WTC11 (cell line): Measurements from ENCODE around the gene PLIN3. TPM values are rescaled to one million over a fixed set of nuclear protein-coding genes. Genes with fewer than 3 reads are reported as not detected.

Source experiments
- ATAC-seq: fragments of 200-7000 bp; cut with Tn5 transposase; 2 replicates; pipeline ENCODE4 v1.10.0; 2021; ENCODE audit warnings: mild to moderate bottlenecking, moderate library complexity
- Bru-seq: library from RNA; stranded (reverse); fragments of 400-500 nt; gene quantifications from one replicate; lab custom pipeline; 2021; lab: Mats Ljungman, UMichigan
- CTCF ChIA-PET: fragments of 300-600 bp; sonication (Branson Sonifier 250); formaldehyde crosslinking; loops from one replicate; lab custom pipeline; 2021; ENCODE audit warnings: antibody characterized with exemption; lab: Charles Lee
- POLR2A ChIA-PET: fragments of 350-600 bp; sonication (Branson Sonifier 250); formaldehyde crosslinking; loops from one replicate; lab custom pipeline; 2021; ENCODE audit warnings: antibody characterized with exemption; lab: Charles Lee
- DNase-seq: peaks from one replicate; pipeline ENCODE4 v3.0.0; 2021; ENCODE audit warnings: low spot score
- H3K27ac Mint-ChIP-seq: 2 replicates; pipeline ENCODE4 v1.8.0; 2021; ENCODE audit warnings: mixed read lengths
- H3K27me3 Mint-ChIP-seq: 2 replicates; pipeline ENCODE4 v1.8.0; 2021; ENCODE audit warnings: low read depth, mild to moderate bottlenecking, moderate library complexity, mixed read lengths
- H3K36me3 Mint-ChIP-seq: 2 replicates; pipeline ENCODE4 v1.8.0; 2021; ENCODE audit warnings: mixed read lengths
- H3K4me1 Mint-ChIP-seq: 2 replicates; pipeline ENCODE4 v1.8.0; 2022; ENCODE audit warnings: mixed read lengths
- H3K4me3 Mint-ChIP-seq: 2 replicates; pipeline ENCODE4 v1.8.0; 2021; ENCODE audit warnings: mild to moderate bottlenecking, moderate library complexity, mixed read lengths
- H3K9me3 Mint-ChIP-seq: 2 replicates; pipeline ENCODE4 v1.8.0; 2021; ENCODE audit warnings: mixed read lengths
- ATF1 ChIP-seq: sonication (generic); formaldehyde crosslinking; IDR thresholded peaks from 2 replicates; pipeline ENCODE4 v1.8.1; 2023; ENCODE audit warnings: mild to moderate bottlenecking, moderate library complexity, missing genetic modification reagents
- FOXJ3 ChIP-seq: sonication (generic); formaldehyde crosslinking; IDR thresholded peaks from 2 replicates; pipeline ENCODE4 v1.9.0; 2021; ENCODE audit warnings: missing genetic modification reagents, mild to moderate bottlenecking, borderline replicate concordance
- GTF2I ChIP-seq: fragments of 250-450 bp; sonication (Bioruptor Pico); conservative IDR thresholded peaks from 2 replicates; pipeline ENCODE4 v1.4.0; 2021; ENCODE audit warnings: mild to moderate bottlenecking
- KAT7 ChIP-seq: sonication (generic); formaldehyde crosslinking; IDR thresholded peaks from 2 replicates; pipeline ENCODE4 v1.8.1; 2023; ENCODE audit warnings: missing genetic modification reagents, mild to moderate bottlenecking, borderline replicate concordance
- NFE2L1 ChIP-seq: sonication (generic); formaldehyde crosslinking; IDR thresholded peaks from 2 replicates; pipeline ENCODE4 v1.8.1; 2023; ENCODE audit warnings: missing genetic modification reagents
- NFYB ChIP-seq: sonication (generic); formaldehyde crosslinking; conservative IDR thresholded peaks from 2 replicates; pipeline ENCODE4 v1.8.0; 2022; ENCODE audit warnings: low read depth, missing genetic modification reagents
- SMAD4 ChIP-seq: sonication (generic); formaldehyde crosslinking; IDR thresholded peaks from 2 replicates; pipeline ENCODE4 v1.8.0; 2022; ENCODE audit warnings: mild to moderate bottlenecking, missing genetic modification reagents
- SP1 ChIP-seq: sonication (generic); formaldehyde crosslinking; conservative IDR thresholded peaks from 2 replicates; pipeline ENCODE4 v1.8.1; 2022; ENCODE audit warnings: missing genetic modification reagents
- TEAD4 ChIP-seq: sonication (generic); formaldehyde crosslinking; IDR thresholded peaks from 2 replicates; pipeline ENCODE4 v1.8.0; 2022; ENCODE audit warnings: mild to moderate bottlenecking, missing genetic modification reagents
- ZNF121 ChIP-seq: sonication (generic); formaldehyde crosslinking; IDR thresholded peaks from 2 replicates; pipeline ENCODE4 v1.8.0; 2023; ENCODE audit warnings: missing genetic modification reagents
- ZNF396 ChIP-seq: fragments of 250-450 bp; sonication (Bioruptor Pico); IDR thresholded peaks from 2 replicates; pipeline ENCODE4 v1.8.0; 2021; ENCODE audit warnings: mild to moderate bottlenecking, moderate library complexity, borderline replicate concordance
- ZNF671 ChIP-seq: fragments of 250-450 bp; sonication (Bioruptor Pico); IDR thresholded peaks from 2 replicates; pipeline ENCODE4 v1.8.0; 2021; ENCODE audit warnings: mild to moderate bottlenecking
- long read RNA-seq, 3 experiments: library from RNA in 1 of 3; library from capped mRNA in 1 of 3; library from polyadenylated mRNA in 1 of 3; unstranded in 2 of 3; stranded (forward) in 1 of 3; transcript quantifications; one replicate each; pipeline ENCODE4 v2.0.0, GENCODE V29; 2021
- total RNA-seq: library from RNA; stranded (reverse); gene quantifications from 3 replicates; pipeline ENCODE4 v1.2.3, GENCODE V29; 2021
- TF ChIP-seq, protein P1 (sequence below): sonication (generic); formaldehyde crosslinking; IDR thresholded peaks from 2 replicates; pipeline ENCODE4 v1.8.1; 2022; ENCODE audit warnings: mild to moderate bottlenecking, moderate library complexity, missing genetic modification reagents
- TF ChIP-seq, protein P2 (sequence below): sonication (generic); formaldehyde crosslinking; IDR thresholded peaks from 2 replicates; pipeline ENCODE4 v1.8.1; 2023; ENCODE audit warnings: mild to moderate bottlenecking, moderate library complexity, missing genetic modification reagents
- TF ChIP-seq, protein P3 (sequence below): fragments of 250-450 bp; sonication (Bioruptor Pico); IDR thresholded peaks from 2 replicates; pipeline ENCODE4 v1.8.0; 2021; ENCODE audit warnings: mild to moderate bottlenecking

Gene PLIN3, protein sequence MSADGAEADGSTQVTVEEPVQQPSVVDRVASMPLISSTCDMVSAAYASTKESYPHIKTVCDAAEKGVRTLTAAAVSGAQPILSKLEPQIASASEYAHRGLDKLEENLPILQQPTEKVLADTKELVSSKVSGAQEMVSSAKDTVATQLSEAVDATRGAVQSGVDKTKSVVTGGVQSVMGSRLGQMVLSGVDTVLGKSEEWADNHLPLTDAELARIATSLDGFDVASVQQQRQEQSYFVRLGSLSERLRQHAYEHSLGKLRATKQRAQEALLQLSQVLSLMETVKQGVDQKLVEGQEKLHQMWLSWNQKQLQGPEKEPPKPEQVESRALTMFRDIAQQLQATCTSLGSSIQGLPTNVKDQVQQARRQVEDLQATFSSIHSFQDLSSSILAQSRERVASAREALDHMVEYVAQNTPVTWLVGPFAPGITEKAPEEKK
- total RNA-seq = 61.3 to 72.1 TPM (median 71.2 TPM) in 3 replicates
- percentile 55 among the genes with signal in this experiment for Bru-seq, nascent RNA
- long read RNA-seq, experiment 1, transcript PLIN3-201 (8 exons, 2,333 nt) = major isoform, 326 of 381 reads
- long read RNA-seq, experiment 1, transcript PLIN3-202 (8 exons, 1,535 nt) = minor isoform, 11 of 381 reads
- long read RNA-seq, experiment 1, partial matches to known transcripts = 27 of 381 reads
- long read RNA-seq, experiment 1, other reads (novel, unspliced or antisense) = 17 of 381 reads
- long read RNA-seq, experiment 2, transcript PLIN3-201 (8 exons, 2,333 nt) = major isoform, 35 of 88 reads
- long read RNA-seq, experiment 2, partial matches to known transcripts = 31 of 88 reads
- long read RNA-seq, experiment 2, other reads (novel, unspliced or antisense) = 18 of 88 reads
- long read RNA-seq, experiment 3, transcript PLIN3-201 (8 exons, 2,333 nt) = major isoform, 73 of 86 reads
- long read RNA-seq, experiment 3, partial matches to known transcripts = 6 of 86 reads
- long read RNA-seq, experiment 3, other reads (novel, unspliced or antisense) = 4 of 86 reads

DNA sequence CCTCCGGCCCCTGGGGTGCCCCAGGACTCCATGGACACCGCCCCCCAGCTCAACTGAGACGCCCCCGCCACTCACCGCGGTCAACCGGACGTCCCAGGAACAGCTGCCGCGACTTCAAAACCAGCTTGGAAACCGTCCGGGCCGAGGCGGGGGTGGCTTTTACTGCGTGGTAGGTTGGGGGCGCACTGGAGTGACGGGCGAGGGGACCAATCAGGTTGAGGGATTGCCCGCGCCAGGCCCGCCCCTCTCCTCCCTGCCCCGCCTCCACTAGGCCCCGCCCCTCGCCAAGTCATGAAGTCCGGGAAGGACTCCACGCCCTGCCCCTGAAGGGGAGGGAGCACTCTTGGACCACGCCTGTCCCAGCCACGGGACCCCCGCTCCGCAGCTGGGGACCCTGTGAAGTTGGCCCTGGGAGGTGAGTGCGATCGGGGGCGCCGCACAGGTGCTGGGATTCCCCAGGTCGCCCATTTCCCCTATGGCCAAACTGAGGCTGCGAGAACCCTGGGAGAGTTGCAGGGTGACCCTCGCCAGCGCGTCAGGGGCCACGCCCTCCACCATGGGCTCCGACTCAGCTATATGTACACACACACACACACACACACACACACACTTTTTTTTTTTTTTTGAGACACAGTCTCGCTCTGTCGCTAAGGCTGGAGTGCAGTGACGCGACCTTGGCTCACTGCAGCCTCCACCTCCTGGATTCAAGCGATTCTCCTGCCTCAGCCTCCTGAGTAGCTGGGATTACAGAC, at the start of gene PLIN3:
PLIN3 (minus strand) TSS at position 134 of the 752 bp plus-strand sequence. CDS start 6,273 bp downstream, outside the sequence.
- TF ChIP-seq, protein P1, sequence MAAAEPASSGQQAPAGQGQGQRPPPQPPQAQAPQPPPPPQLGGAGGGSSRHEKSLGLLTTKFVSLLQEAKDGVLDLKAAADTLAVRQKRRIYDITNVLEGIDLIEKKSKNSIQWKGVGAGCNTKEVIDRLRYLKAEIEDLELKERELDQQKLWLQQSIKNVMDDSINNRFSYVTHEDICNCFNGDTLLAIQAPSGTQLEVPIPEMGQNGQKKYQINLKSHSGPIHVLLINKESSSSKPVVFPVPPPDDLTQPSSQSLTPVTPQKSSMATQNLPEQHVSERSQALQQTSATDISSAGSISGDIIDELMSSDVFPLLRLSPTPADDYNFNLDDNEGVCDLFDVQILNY (CRISPR knock-in tag) = no peak
- TF ChIP-seq, protein P2, sequence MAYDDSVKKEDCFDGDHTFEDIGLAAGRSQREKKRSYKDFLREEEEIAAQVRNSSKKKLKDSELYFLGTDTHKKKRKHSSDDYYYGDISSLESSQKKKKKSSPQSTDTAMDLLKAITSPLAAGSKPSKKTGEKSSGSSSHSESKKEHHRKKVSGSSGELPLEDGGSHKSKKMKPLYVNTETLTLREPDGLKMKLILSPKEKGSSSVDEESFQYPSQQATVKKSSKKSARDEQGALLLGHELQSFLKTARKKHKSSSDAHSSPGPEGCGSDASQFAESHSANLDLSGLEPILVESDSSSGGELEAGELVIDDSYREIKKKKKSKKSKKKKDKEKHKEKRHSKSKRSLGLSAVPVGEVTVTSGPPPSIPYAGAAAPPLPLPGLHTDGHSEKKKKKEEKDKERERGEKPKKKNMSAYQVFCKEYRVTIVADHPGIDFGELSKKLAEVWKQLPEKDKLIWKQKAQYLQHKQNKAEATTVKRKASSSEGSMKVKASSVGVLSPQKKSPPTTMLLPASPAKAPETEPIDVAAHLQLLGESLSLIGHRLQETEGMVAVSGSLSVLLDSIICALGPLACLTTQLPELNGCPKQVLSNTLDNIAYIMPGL = no peak
- TF ChIP-seq SP1 (CRISPR knock-in tag) (peak; percentile 91), NFE2L1 (CRISPR knock-in tag) (0 out of 2 replicates have a peak, but pooled peaks have one; percentile 31), ZNF121 (CRISPR knock-in tag) (0 out of 2 replicates have a peak, but pooled peaks have one; percentile 27), TEAD4 (no peak), ZNF671 (no peak), GTF2I (CRISPR knock-in tag) (peak; percentile 97), ATF1 (CRISPR knock-in tag) (no peak), NFYB (CRISPR knock-in tag) (peak; percentile 81), KAT7 (CRISPR knock-in tag) (no peak)
- ATAC-seq = peak; percentile 95
- peak within 1 kb of the TSS; percentile 66 for H3K27ac Mint-ChIP-seq
- ChIA-PET POLR2A (interaction anchor here (0.6 to 1.3 kb wide), 3 partner anchors 11 to 1146 kb away, joined by 3 to 4 read pairs (median 3); no protein-coding TSS in a partner anchor), CTCF (interaction anchor here (0.7 to 4.0 kb wide), 16 partner anchors 9 to 219 kb away, joined by 3 to 33 read pairs (median 4); partner anchors contain the start of genes ARRDC5, FEM1A and KDM4B)
- peaks cover 8% of the 10 kb centered on the region for H3K4me1 Mint-ChIP-seq
- peak; percentile 96 for DNase-seq
- no peaks in the 10 kb centered on the region; the same call in 1 of the 2 replicates for H3K27me3 Mint-ChIP-seq
- no peaks in the 10 kb centered on the region for H3K9me3 Mint-ChIP-seq
- peak within 1 kb of the TSS; percentile 80 for H3K4me3 Mint-ChIP-seq
- 0 out of 2 replicates have a peak, but pooled peaks cover 2% of the 10 kb centered on the region for H3K36me3 Mint-ChIP-seq

DNA sequence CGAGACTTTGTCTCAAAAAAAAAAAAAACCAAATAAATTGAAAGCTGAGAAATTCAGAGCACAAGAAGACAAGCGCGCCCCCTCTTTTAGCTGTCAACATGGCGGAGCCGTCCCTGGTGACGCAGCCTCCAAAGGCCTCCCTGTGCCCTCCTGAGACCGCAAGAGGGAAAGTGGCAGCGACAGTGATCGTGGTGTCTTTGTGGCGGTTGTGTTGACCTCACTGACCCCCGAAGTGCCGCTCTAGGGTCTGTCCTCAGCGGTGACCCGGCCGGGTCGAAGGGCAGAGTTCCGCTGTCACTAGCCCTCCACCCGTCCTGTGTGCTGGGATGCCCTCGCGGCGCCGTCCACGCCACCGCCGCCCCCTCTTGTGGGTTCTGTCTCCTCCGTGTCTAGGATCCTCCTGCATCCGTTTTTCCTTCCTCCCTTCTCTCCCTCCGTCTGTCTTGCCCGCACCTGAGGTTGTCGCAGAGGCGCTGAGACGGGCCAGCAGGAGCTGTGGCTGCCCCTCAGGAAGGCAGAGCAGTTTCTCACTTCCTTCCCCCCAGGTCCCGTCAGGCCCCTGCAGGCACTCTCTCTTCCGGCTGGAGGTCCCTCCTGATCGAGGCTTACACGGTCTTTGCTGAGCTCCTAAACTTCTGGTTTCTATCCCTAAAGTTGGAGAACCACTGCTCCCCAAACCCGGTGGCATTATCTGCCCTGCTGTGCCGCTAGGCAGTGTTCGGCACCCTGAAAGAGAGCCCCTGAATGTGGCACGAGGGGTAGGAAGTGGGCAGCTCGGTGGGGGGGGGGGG, 49.0 kb upstream of the PLIN3 start:
- H3K27me3 Mint-ChIP-seq = no peaks in the 10 kb centered on the region
- no peaks in the 10 kb centered on the region for H3K9me3 Mint-ChIP-seq

More for the DNA sequence above, 49.0 kb upstream of the PLIN3 start:
- TF ChIP-seq SMAD4 (CRISPR knock-in tag) (no peak), NFYB (CRISPR knock-in tag) (no peak), ZNF396 (CRISPR knock-in tag) (no peak), FOXJ3 (CRISPR knock-in tag) (no peak)
- TF ChIP-seq, protein P3, sequence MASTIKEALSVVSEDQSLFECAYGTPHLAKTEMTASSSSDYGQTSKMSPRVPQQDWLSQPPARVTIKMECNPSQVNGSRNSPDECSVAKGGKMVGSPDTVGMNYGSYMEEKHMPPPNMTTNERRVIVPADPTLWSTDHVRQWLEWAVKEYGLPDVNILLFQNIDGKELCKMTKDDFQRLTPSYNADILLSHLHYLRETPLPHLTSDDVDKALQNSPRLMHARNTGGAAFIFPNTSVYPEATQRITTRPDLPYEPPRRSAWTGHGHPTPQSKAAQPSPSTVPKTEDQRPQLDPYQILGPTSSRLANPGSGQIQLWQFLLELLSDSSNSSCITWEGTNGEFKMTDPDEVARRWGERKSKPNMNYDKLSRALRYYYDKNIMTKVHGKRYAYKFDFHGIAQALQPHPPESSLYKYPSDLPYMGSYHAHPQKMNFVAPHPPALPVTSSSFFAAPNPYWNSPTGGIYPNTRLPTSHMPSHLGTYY = no peak
- CTCF ChIA-PET = interaction anchor here (0.7 to 1.6 kb wide), 7 partner anchors 11 to 1390 kb away, joined by 3 to 5 read pairs (median 3); no protein-coding TSS in a partner anchor
- DNase-seq (no peak), ATAC-seq (no peak)
- H3K27ac Mint-ChIP-seq = peak overlapping the region; percentile 16; the same call in 1 of the 2 replicates
- peaks cover 8% of the 10 kb centered on the region for H3K4me1 Mint-ChIP-seq
- POLR2A ChIA-PET = interaction anchor here (0.6 kb wide), 1 partner anchor 10 kb away, joined by 4 read pairs; no protein-coding TSS in a partner anchor
- H3K36me3 Mint-ChIP-seq = peaks cover 19% of the 10 kb centered on the region
- H3K4me3 Mint-ChIP-seq = no peak overlapping the region
